ENCODE data around the gene RPS15.

- TF ChIP-seq EZH2 (optimal IDR thresholded peaks at IDR 0.05; ENCODE audit: low read depth, low read length): no peak
- no peak for TF ChIP-seq CTCF (IDR thresholded peaks at IDR 0.05; ENCODE audit: low read length)
- no peak for TF ChIP-seq EZH2phosphoT487 (IDR thresholded peaks at IDR 0.05; ENCODE audit: low read length)
Observed at GRCh38 chr19:1487576-1488281, 49.5 kb downstream of the RPS15 start.

Measured in MM.1S (cell line).